ENCODE data around the gene THRAP3. TPM values are rescaled to one million over a fixed set of nuclear protein-coding genes. Genes with fewer than 3 reads are reported as not detected.

The THRAP3 gene
- total RNA-seq, 2 experiments from 2014 or later: 136 to 140 TPM

DNA sequence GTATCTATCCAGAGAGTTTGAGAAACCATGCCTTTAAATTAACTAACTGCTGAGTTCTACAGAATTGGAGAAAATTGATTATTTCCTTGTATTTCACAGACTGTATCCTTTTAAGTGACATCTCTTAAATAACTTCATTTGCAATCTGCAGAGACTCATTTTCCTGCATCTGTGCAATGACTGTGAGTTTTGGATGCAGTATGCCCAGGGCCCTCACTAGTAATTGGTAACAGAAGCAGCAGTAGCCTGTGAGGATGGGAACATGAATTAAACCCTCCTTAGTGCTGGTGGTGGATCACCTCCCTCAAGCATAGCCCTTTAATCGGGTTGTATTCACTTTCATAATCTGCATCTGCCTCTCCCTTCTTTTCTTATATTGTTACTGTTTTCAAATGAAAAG, 60.3 kb downstream of the THRAP3 start:
- peaks cover 66% of the 10 kb centered on the region for H3K36me3 Mint-ChIP-seq (ENCODE audit: low read depth)
- no peaks in the 10 kb centered on the region for H3K27me3 Mint-ChIP-seq (ENCODE audit: low read depth)
- DNase-seq (no peak), ATAC-seq (no peak)
- peak overlapping the region; percentile 30 for H3K27ac Mint-ChIP-seq
- ChIA-PET CTCF (interaction anchor here (1.1 to 3.8 kb wide), 14 partner anchors 8 to 188 kb away, joined by 3 to 77 read pairs (median 11); partner anchors contain the start of genes SH3D21 and TRAPPC3), POLR2A (interaction anchor here (1.3 to 1.7 kb wide), 2 partner anchors 128 to 135 kb away, joined by 4 to 14 read pairs; partner anchors contain the start of genes MAP7D1 and TRAPPC3)
- no peaks in the 10 kb centered on the region for H3K9me3 Mint-ChIP-seq (ENCODE audit: insufficient read depth)
- H3K4me3 Mint-ChIP-seq: no peak overlapping the region
- peaks cover 27% of the 10 kb centered on the region for H3K4me1 Mint-ChIP-seq (ENCODE audit: low read depth)

GRCh38 chr1:36285443-36286101, 61.3 kb downstream of the THRAP3 start:
- Mint-ChIP-seq H3K27ac (peak overlapping the region; percentile 15), H3K27me3 (ENCODE audit: low read depth) (no peaks in the 10 kb centered on the region), H3K9me3 (ENCODE audit: insufficient read depth) (no peaks in the 10 kb centered on the region), H3K4me3 (no peak overlapping the region), H3K4me1 (ENCODE audit: low read depth) (peaks cover 22% of the 10 kb centered on the region), H3K36me3 (ENCODE audit: low read depth) (peaks cover 72% of the 10 kb centered on the region)
- ChIA-PET POLR2A (interaction anchor here (0.6 to 1.7 kb wide), 5 partner anchors 27 to 167 kb away, joined by 3 to 14 read pairs (median 4); partner anchors contain the start of genes MAP7D1 and TRAPPC3), CTCF (interaction anchor here (0.6 to 3.8 kb wide), 46 partner anchors 9 to 189 kb away, joined by 3 to 77 read pairs (median 5); partner anchors contain the start of genes EVA1B, OSCP1, SH3D21 and THRAP3)
- ATAC-seq: peak; percentile 94
- peak; percentile 82 for DNase-seq

DNA sequence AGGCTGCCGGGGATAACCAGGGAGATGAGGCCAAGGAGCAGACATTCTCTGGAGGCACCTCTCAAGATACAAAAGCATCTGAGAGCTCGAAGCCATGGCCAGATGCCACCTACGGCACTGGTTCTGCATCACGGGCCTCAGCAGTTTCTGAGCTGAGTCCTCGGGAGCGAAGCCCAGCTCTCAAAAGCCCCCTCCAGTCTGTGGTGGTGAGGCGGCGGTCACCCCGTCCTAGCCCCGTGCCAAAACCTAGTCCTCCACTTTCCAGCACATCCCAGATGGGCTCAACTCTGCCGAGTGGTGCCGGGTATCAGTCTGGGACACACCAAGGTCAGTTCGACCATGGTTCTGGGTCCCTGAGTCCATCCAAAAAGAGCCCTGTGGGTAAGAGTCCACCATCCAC, 62.6 kb downstream of the THRAP3 start:
- DNase-seq (no peak), ATAC-seq (no peak)
- H3K36me3 Mint-ChIP-seq (ENCODE audit: low read depth): peaks cover 77% of the 10 kb centered on the region
- no peaks in the 10 kb centered on the region for H3K27me3 Mint-ChIP-seq (ENCODE audit: low read depth)
- H3K4me3 Mint-ChIP-seq: no peak overlapping the region
- H3K9me3 Mint-ChIP-seq (ENCODE audit: insufficient read depth): no peaks in the 10 kb centered on the region
- ChIA-PET POLR2A (no interaction called here), CTCF (interaction anchor here (0.9 to 3.8 kb wide), 16 partner anchors 7 to 187 kb away, joined by 3 to 77 read pairs (median 10); partner anchors contain the start of genes THRAP3 and TRAPPC3)
- H3K27ac Mint-ChIP-seq: no peak overlapping the region
- peaks cover 19% of the 10 kb centered on the region for H3K4me1 Mint-ChIP-seq (ENCODE audit: low read depth)

- H3K36me3 Mint-ChIP-seq (ENCODE audit: low read depth): peaks cover 79% of the 10 kb centered on the region
- DNase-seq: no peak
- H3K4me1 Mint-ChIP-seq (ENCODE audit: low read depth): peaks cover 17% of the 10 kb centered on the region
- CTCF ChIA-PET: interaction anchor here (0.9 to 3.8 kb wide), 8 partner anchors 13 to 187 kb away, joined by 3 to 77 read pairs (median 13); partner anchors contain the start of genes THRAP3 and TRAPPC3
- no peaks in the 10 kb centered on the region for H3K27me3 Mint-ChIP-seq (ENCODE audit: low read depth)
- H3K9me3 Mint-ChIP-seq (ENCODE audit: insufficient read depth): no peaks in the 10 kb centered on the region
- ATAC-seq: no peak
- no peak overlapping the region for H3K4me3 Mint-ChIP-seq
- no peak overlapping the region for H3K27ac Mint-ChIP-seq
- POLR2A ChIA-PET: no interaction called here
Observed at GRCh38 chr1:36287595-36287994, 63.4 kb downstream of the THRAP3 start.

DNA sequence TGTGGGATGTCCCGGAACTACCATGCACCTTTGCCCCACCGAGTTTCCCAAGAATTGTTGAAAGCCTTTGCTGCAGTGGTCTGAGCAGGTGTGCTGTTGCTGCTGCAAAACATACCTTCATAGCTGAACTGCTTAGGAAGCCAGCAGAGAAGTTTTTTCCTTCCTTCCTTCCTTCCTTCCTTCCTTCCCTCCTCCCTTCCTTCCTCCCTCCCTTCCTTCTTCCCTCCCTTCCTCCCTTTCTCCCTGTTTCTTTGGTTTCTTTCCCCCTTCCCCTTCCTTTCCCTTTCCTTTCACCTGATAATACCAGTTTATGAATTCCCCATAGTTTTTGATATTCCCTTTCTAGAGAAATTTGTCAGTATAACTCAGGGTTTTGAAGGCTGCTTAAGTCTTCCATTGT, 71.1 kb downstream of the THRAP3 start:
- H3K27me3 Mint-ChIP-seq (ENCODE audit: low read depth): no peaks in the 10 kb centered on the region
- ChIA-PET CTCF (interaction anchor here (1.4 to 1.9 kb wide), 2 partner anchors 10 to 145 kb away, joined by 3 to 11 read pairs; no protein-coding TSS in a partner anchor), POLR2A (no interaction called here)
- H3K9me3 Mint-ChIP-seq (ENCODE audit: insufficient read depth): no peaks in the 10 kb centered on the region
- DNase-seq (no peak), ATAC-seq (no peak)
- peaks cover 61% of the 10 kb centered on the region for H3K36me3 Mint-ChIP-seq (ENCODE audit: low read depth)
- H3K4me1 Mint-ChIP-seq (ENCODE audit: low read depth): peaks cover under 1% of the 10 kb centered on the region
- H3K4me3 Mint-ChIP-seq: no peak overlapping the region
- H3K27ac Mint-ChIP-seq: peak overlapping the region; percentile 18

DNA sequence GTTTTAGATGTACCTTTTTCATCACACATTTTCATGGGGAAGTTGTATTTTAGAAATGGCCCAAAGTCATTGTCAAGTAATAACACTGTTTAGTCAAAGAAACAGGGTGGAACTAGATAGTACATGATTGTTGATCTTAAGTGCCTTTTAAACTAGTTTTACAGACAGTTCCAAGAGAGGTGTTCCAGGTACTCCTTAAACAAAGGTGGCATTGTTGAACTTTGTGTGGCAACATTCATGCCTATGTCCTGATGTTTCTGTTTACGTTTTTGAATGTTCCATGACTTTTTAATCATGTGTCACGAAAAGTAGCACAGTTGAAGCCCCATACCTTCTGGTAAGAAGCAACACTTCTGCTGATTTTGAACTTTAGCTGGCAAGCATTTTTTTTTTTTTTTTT, 72.8 kb downstream of the THRAP3 start:
- H3K4me1 Mint-ChIP-seq (ENCODE audit: low read depth): peaks cover 2% of the 10 kb centered on the region
- H3K36me3 Mint-ChIP-seq (ENCODE audit: low read depth): peaks cover 65% of the 10 kb centered on the region
- POLR2A ChIA-PET: no interaction called here
- CTCF ChIA-PET: interaction anchor here (1.4 to 1.9 kb wide), 2 partner anchors 11 to 147 kb away, joined by 3 to 11 read pairs; no protein-coding TSS in a partner anchor
- no peaks in the 10 kb centered on the region for H3K27me3 Mint-ChIP-seq (ENCODE audit: low read depth)
- peak overlapping the region; percentile 27 for H3K27ac Mint-ChIP-seq
- ATAC-seq (no peak), DNase-seq (no peak)
- no peaks in the 10 kb centered on the region for H3K9me3 Mint-ChIP-seq (ENCODE audit: insufficient read depth)
- H3K4me3 Mint-ChIP-seq: no peak overlapping the region

DNA sequence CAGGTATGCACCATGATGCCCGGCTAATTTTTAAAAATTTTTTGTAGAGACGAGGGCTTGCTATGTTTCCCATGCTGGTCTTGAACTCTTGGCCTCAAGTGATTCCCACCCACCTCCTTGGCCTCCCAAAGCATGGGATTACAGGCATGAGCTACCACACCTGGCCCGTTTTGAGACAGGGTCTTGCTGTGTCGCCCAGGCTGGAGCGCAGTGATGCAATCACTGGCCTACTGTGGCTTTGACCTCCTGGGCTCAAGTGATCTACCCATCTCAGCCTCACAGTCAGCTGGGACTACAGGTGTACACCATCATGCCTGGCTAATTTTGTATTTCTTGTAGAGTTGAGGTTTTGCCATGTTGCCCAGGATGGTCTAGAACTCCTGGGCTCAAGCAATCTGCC, 74.4 kb downstream of the THRAP3 start:
- DNase-seq (no peak), ATAC-seq (no peak)
- ChIA-PET POLR2A (no interaction called here), CTCF (interaction anchor here (1.6 kb wide), 1 partner anchor 13 kb away, joined by 4 read pairs; no protein-coding TSS in a partner anchor)
- H3K4me3 Mint-ChIP-seq: no peak overlapping the region
- H3K27ac Mint-ChIP-seq: no peak overlapping the region
- peaks cover 2% of the 10 kb centered on the region for H3K4me1 Mint-ChIP-seq (ENCODE audit: low read depth)
- no peaks in the 10 kb centered on the region for H3K27me3 Mint-ChIP-seq (ENCODE audit: low read depth)
- no peaks in the 10 kb centered on the region for H3K9me3 Mint-ChIP-seq (ENCODE audit: insufficient read depth)
- H3K36me3 Mint-ChIP-seq (ENCODE audit: low read depth): peaks cover 67% of the 10 kb centered on the region

- ATAC-seq: no peak
- Mint-ChIP-seq H3K36me3 (ENCODE audit: low read depth) (peaks cover 67% of the 10 kb centered on the region), H3K4me1 (ENCODE audit: low read depth) (peaks cover 7% of the 10 kb centered on the region), H3K27ac (peak overlapping the region; percentile 12), H3K27me3 (ENCODE audit: low read depth) (no peaks in the 10 kb centered on the region), H3K9me3 (ENCODE audit: insufficient read depth) (no peaks in the 10 kb centered on the region), H3K4me3 (no peak overlapping the region)
- ChIA-PET CTCF (interaction anchor here (0.6 to 2.0 kb wide), 19 partner anchors 9 to 528 kb away, joined by 3 to 15 read pairs (median 4); partner anchors contain the start of genes THRAP3 and TRAPPC3), POLR2A (interaction anchor here (0.9 kb wide), 1 partner anchor 22 kb away, joined by 3 read pairs; no protein-coding TSS in a partner anchor)
- no peak for DNase-seq
Observed at GRCh38 chr1:36300526-36300925, 76.3 kb downstream of the THRAP3 start.

- peaks cover 63% of the 10 kb centered on the region for H3K36me3 Mint-ChIP-seq (ENCODE audit: low read depth)
- no peak overlapping the region for H3K4me3 Mint-ChIP-seq
- POLR2A ChIA-PET: interaction anchor here (0.7 kb wide), 1 partner anchor 96 kb away, joined by 3 read pairs; no protein-coding TSS in a partner anchor
- DNase-seq: no peak
- CTCF ChIA-PET: interaction anchor here (1.0 to 2.0 kb wide), 8 partner anchors 10 to 119 kb away, joined by 3 to 15 read pairs (median 4); no protein-coding TSS in a partner anchor
- H3K27ac Mint-ChIP-seq: no peak overlapping the region
- H3K27me3 Mint-ChIP-seq (ENCODE audit: low read depth): no peaks in the 10 kb centered on the region
- H3K9me3 Mint-ChIP-seq (ENCODE audit: insufficient read depth): no peaks in the 10 kb centered on the region
- peaks cover 11% of the 10 kb centered on the region for H3K4me1 Mint-ChIP-seq (ENCODE audit: low read depth)
- no peak for ATAC-seq
Observed at GRCh38 chr1:36301220-36301619, 77.0 kb downstream of the THRAP3 start.

DNA sequence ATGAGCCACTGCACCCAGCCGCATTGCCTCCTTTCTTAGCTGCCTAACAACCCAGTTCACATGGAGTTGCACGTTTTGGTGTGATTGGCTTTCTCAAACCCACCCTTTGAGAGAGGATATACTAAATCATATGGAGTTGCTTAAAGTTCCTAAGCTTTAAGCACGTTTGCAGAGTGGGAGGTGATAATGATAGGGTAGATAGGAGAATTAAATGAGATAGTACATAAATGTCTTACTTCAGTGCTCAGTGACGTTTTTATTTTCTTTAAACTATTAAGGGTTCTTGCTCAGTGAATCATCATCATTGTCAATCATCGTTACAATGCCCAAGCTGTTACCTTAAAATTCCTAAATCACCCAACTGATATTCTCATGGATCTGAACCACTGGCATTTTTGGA, 79.0 kb downstream of the THRAP3 start:
- peaks cover 55% of the 10 kb centered on the region for H3K36me3 Mint-ChIP-seq (ENCODE audit: low read depth)
- H3K9me3 Mint-ChIP-seq (ENCODE audit: insufficient read depth): no peaks in the 10 kb centered on the region
- H3K4me3 Mint-ChIP-seq: no peak overlapping the region
- peaks cover 25% of the 10 kb centered on the region for H3K4me1 Mint-ChIP-seq (ENCODE audit: low read depth)
- DNase-seq (no peak), ATAC-seq (no peak)
- POLR2A ChIA-PET: interaction anchor here (1.0 kb wide), 2 partner anchors 21 to 154 kb away, joined by 3 read pairs; partner anchors contain the start of gene TRAPPC3
- H3K27ac Mint-ChIP-seq: no peak overlapping the region
- H3K27me3 Mint-ChIP-seq (ENCODE audit: low read depth): no peaks in the 10 kb centered on the region
- CTCF ChIA-PET: interaction anchor here (5.5 kb wide), 1 partner anchor 18 kb away, joined by 24 read pairs; no protein-coding TSS in a partner anchor

GRCh38 chr1:36303650-36304360, 79.6 kb downstream of the THRAP3 start:
- Mint-ChIP-seq H3K27ac (no peak overlapping the region), H3K9me3 (ENCODE audit: insufficient read depth) (no peaks in the 10 kb centered on the region), H3K36me3 (ENCODE audit: low read depth) (peaks cover 53% of the 10 kb centered on the region), H3K4me1 (ENCODE audit: low read depth) (peaks cover 27% of the 10 kb centered on the region), H3K27me3 (ENCODE audit: low read depth) (no peaks in the 10 kb centered on the region), H3K4me3 (no peak overlapping the region)
- ChIA-PET POLR2A (interaction anchor here (1.0 kb wide), 2 partner anchors 20 to 154 kb away, joined by 3 read pairs; partner anchors contain the start of gene TRAPPC3), CTCF (interaction anchor here (5.5 kb wide), 1 partner anchor 18 kb away, joined by 24 read pairs; no protein-coding TSS in a partner anchor)
- DNase-seq: no peak
- ATAC-seq: no peak

Measured in activated CD8-positive, alpha-beta T cell treated with anti-CD3 and anti-CD28 coated beads, Interleukin-2, amount 10 ng/mL, durations not matched to agents 7 days and 5 days (primary cell).